ENCODE data around the gene DDX41.

Gene DDX41

GRCh38 chr5:177512736-177513380 is 3.9 kb downstream of the DDX41 start:
- no peak for DNase-seq

GRCh38 chr5:177511796-177512675 is 4.7 kb downstream of the DDX41 start:
- DNase-seq: no peak

- DNase-seq: no peak
These were observed 5.6 kb downstream of the DDX41 start for GRCh38 chr5:177511181-177511580.

- no peak for DNase-seq
These were observed 6.2 kb downstream of the DDX41 start for GRCh38 chr5:177510567-177511053.

- no peak for DNase-seq
These were observed 6.7 kb downstream of the DDX41 start for GRCh38 chr5:177509991-177510566.

GRCh38 chr5:177509381-177509951 is 7.3 kb downstream of the DDX41 start, which contains the start of gene DOK3:
Gene DOK3, minus strand, starts transcription at chr5:177509826. Its CDS starts 286 bp downstream, at chr5:177509540.
- DNase-seq: no peak

- no peak for DNase-seq
These were observed 7.9 kb downstream of the DDX41 start for GRCh38 chr5:177508837-177509236.

GRCh38 chr5:177508221-177508611 is 8.5 kb downstream of the DDX41 start:
- no peak for DNase-seq

GRCh38 chr5:177507596-177508220 is 9.1 kb downstream of the DDX41 start:
- no peak for DNase-seq

- no peak for DNase-seq
These were observed 9.6 kb downstream of the DDX41 start for GRCh38 chr5:177507165-177507564.

GRCh38 chr5:177505075-177505474 is 11.7 kb downstream of the DDX41 start:
- DNase-seq: no peak

- DNase-seq: no peak
These were observed 12.4 kb downstream of the DDX41 start for GRCh38 chr5:177504086-177505056.

- DNase-seq: no peak
These were observed 13.2 kb downstream of the DDX41 start for GRCh38 chr5:177503351-177504085.

- DNase-seq: no peak
These were observed 13.9 kb downstream of the DDX41 start for GRCh38 chr5:177502886-177503285.

GRCh38 chr5:177501874-177502678 is 14.7 kb downstream of the DDX41 start:
- no peak for DNase-seq

GRCh38 chr5:177500685-177501522 is 15.9 kb downstream of the DDX41 start:
- DNase-seq: peak; percentile 69

- DNase-seq: no peak
These were observed 16.9 kb downstream of the DDX41 start for GRCh38 chr5:177499842-177500241.

GRCh38 chr5:177498013-177498787 is 18.6 kb downstream of the DDX41 start:
- DNase-seq: no peak
